Mesothelial cell of epicardium (in vitro differentiated cells): ENCODE results near the gene MYH9. TPM values are rescaled to one million over a fixed set of nuclear protein-coding genes. Genes with fewer than 3 reads are reported as not detected.

Experiments
- DNase-seq, 2 experiments: peaks; one replicate each; pipeline ENCODE4 v3.0.0; 2021; ENCODE audit warnings: low spot score in 2 of 2; ENCODE audit not compliant: unreplicated experiment in 2 of 2
- H3K27ac Mint-ChIP-seq: 2 replicates; pipeline ENCODE4 v1.8.0; 2021; ENCODE audit warnings: mixed read lengths
- H3K27me3 Mint-ChIP-seq: 2 replicates; pipeline ENCODE4 v1.8.0; 2021; ENCODE audit warnings: low read depth, mixed read lengths
- H3K36me3 Mint-ChIP-seq: 2 replicates; pipeline ENCODE4 v1.8.0; 2021; ENCODE audit warnings: mixed read lengths
- H3K4me1 Mint-ChIP-seq: 2 replicates; pipeline ENCODE4 v1.8.0; 2021; ENCODE audit warnings: mixed read lengths
- H3K4me3 Mint-ChIP-seq: 2 replicates; pipeline ENCODE4 v1.8.0; 2021; ENCODE audit warnings: mild to moderate bottlenecking, moderate library complexity, mixed read lengths
- H3K9me3 Mint-ChIP-seq: 2 replicates; pipeline ENCODE4 v1.8.0; 2021; ENCODE audit warnings: mixed read lengths
- CTCF ChIP-seq: fragments of 200-600 bp; sonication (generic); IDR thresholded peaks from one replicate; pipeline ENCODE4 v1.5.0; 2021; ENCODE audit warnings: antibody characterized with exemption; ENCODE audit not compliant: unreplicated experiment
- total RNA-seq: library from RNA; stranded (reverse); gene quantifications from 3 replicates; pipeline ENCODE4 v1.2.1, GENCODE V29; 2021

The MYH9 gene
- total RNA-seq, 1 donor from 2014 or later, result 341 TPM

GRCh38 chr22:36327922-36328551 is 59.7 kb downstream of the MYH9 start:
- Mint-ChIP-seq H3K4me1 (peaks cover 78% of the 10 kb centered on the region), H3K9me3 (no peaks in the 10 kb centered on the region), H3K4me3 (peak overlapping the region; percentile 52), H3K36me3 (peaks cover 11% of the 10 kb centered on the region), H3K27me3 (no peaks in the 10 kb centered on the region), H3K27ac (peak overlapping the region; percentile 100)
- no peak for DNase-seq
- TF ChIP-seq CTCF, result no peak

GRCh38 chr22:36326178-36327161 is 61.3 kb downstream of the MYH9 start:
- Mint-ChIP-seq H3K36me3 (peaks cover 16% of the 10 kb centered on the region), H3K4me1 (peaks cover 63% of the 10 kb centered on the region), H3K4me3 (no peak overlapping the region), H3K9me3 (no peaks in the 10 kb centered on the region), H3K27ac (peak overlapping the region; percentile 100), H3K27me3 (no peaks in the 10 kb centered on the region)
- TF ChIP-seq CTCF, result no peak
- no peak for DNase-seq

- no peak for TF ChIP-seq CTCF
- no peaks in the 10 kb centered on the region for H3K9me3 Mint-ChIP-seq
- H3K27me3 Mint-ChIP-seq, result no peaks in the 10 kb centered on the region
- H3K4me1 Mint-ChIP-seq, result peaks cover 52% of the 10 kb centered on the region
- peak overlapping the region; percentile 93 for H3K27ac Mint-ChIP-seq
- no peak overlapping the region for H3K4me3 Mint-ChIP-seq
- H3K36me3 Mint-ChIP-seq, result peaks cover 23% of the 10 kb centered on the region
- DNase-seq, result no peak
Observed at GRCh38 chr22:36325154-36326031, 62.4 kb downstream of the MYH9 start.

- Mint-ChIP-seq H3K4me1 (peaks cover 42% of the 10 kb centered on the region), H3K4me3 (no peak overlapping the region)
Observed at GRCh38 chr22:36324414-36324813, 63.4 kb downstream of the MYH9 start.

More at GRCh38 chr22:36324414-36324813, 63.4 kb downstream of the MYH9 start:
- Mint-ChIP-seq H3K27me3 (no peaks in the 10 kb centered on the region), H3K9me3 (no peaks in the 10 kb centered on the region), H3K27ac (peak overlapping the region; percentile 93), H3K36me3 (peaks cover 30% of the 10 kb centered on the region)
- no peak for DNase-seq
- TF ChIP-seq CTCF, result no peak
